ENCODE data around the gene C19orf25. TPM values are rescaled to one million over a fixed set of nuclear protein-coding genes. Genes with fewer than 3 reads are reported as not detected.

Gene C19orf25
- total RNA-seq, 1 experiment from 2014 or later: 35.0 TPM

GRCh38 chr19:1494115-1494815 is 15.2 kb upstream of the C19orf25 start:
- TF ChIP-seq, protein P1, sequence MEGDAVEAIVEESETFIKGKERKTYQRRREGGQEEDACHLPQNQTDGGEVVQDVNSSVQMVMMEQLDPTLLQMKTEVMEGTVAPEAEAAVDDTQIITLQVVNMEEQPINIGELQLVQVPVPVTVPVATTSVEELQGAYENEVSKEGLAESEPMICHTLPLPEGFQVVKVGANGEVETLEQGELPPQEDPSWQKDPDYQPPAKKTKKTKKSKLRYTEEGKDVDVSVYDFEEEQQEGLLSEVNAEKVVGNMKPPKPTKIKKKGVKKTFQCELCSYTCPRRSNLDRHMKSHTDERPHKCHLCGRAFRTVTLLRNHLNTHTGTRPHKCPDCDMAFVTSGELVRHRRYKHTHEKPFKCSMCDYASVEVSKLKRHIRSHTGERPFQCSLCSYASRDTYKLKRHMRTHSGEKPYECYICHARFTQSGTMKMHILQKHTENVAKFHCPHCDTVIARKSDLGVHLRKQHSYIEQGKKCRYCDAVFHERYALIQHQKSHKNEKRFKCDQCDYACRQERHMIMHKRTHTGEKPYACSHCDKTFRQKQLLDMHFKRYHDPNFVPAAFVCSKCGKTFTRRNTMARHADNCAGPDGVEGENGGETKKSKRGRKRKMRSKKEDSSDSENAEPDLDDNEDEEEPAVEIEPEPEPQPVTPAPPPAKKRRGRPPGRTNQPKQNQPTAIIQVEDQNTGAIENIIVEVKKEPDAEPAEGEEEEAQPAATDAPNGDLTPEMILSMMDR (conservative IDR thresholded peaks at IDR 0.05; ENCODE audit: low read depth, low read length): no peak
- no peak for TF ChIP-seq EZH2 (IDR thresholded peaks at IDR 0.05; ENCODE audit: borderline replicate concordance, low read depth, low read length, poor library complexity, severe bottlenecking)
- no peak overlapping the region for H3K27ac ChIP-seq (ENCODE audit: low read depth, low read length, poor library complexity, severe bottlenecking)
- no peak overlapping the region for H3K4me3 ChIP-seq (ENCODE audit: low read depth, low read length, poor library complexity, severe bottlenecking)
- ChIA-PET CTCF (no interaction called here), POLR2A (ENCODE audit: low non-redundant PET) (no interaction called here)
- BruUV-seq (replicated peaks): no TSS peak
- no peaks in the 10 kb centered on the region for H3K27me3 ChIP-seq (replicated peaks; ENCODE audit: insufficient read depth, low read depth, low read length, poor library complexity)
- H3K36me3 ChIP-seq (ENCODE audit: insufficient read depth, low read length, poor library complexity, severe bottlenecking): no peaks in the 10 kb centered on the region
- H3K9me3 ChIP-seq (ENCODE audit: low read depth, low read length, poor library complexity, severe bottlenecking): no peaks in the 10 kb centered on the region
- H3K4me1 ChIP-seq (ENCODE audit: insufficient read depth, low read length, poor library complexity, severe bottlenecking): peaks cover 11% of the 10 kb centered on the region
- DNase-seq (ENCODE audit: low spot score): no peak
- intact Hi-C loops (cut with micrococcal nuclease; ENCODE audit: unreplicated experiment): no loop called here

DNA sequence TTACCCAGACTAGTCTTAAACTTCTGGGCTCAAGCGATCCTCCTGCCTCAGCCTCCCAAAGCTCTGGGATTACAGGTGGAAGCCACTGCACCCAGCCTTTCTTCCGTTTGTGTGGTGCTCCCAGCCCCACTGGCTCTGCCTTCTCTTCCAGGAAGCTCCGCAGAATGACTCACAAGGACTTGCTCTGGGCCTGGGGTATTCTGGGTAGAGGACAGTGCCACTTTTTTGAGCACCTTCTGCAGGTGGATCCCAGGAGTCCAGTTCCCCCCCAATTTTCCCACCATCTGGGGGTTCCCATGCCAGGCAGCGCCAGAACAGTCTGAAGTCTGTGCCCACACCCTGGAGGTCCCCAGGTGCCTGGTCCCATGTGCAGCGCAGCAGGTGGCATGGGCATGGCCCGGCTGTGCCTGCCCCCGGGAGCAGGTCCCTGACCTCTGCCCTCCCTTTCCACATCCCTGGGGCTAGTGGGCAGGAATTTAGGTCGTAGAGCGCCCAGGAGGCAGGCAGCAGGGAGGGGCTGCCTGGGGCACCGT is 13.5 kb upstream of the C19orf25 start:
- no peaks in the 10 kb centered on the region for H3K27me3 ChIP-seq (replicated peaks; ENCODE audit: insufficient read depth, low read depth, low read length, poor library complexity)

DNA sequence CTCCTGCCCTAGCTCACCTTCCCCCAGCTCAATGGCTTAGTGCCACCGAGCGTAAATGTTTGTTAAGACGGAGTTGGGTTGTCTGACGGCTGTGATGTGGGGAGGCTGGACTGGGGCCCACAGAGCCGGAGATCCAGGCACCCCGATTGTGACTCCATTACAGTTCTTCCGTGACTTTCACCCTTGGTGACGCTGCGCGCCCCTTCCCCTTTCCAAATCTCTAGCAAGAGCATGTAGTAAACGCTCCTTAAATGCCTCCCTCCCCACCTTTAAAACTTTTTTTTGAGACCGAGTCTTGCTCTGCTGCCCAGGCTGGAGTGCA is 12.8 kb upstream of the C19orf25 start:
- POLR2A ChIA-PET (ENCODE audit: low non-redundant PET): no interaction called here
- CTCF ChIA-PET: no interaction called here
- TF ChIP-seq EZH2 (IDR thresholded peaks at IDR 0.05; ENCODE audit: borderline replicate concordance, low read depth, low read length, poor library complexity, severe bottlenecking): no peak
- TF ChIP-seq, protein P1 (conservative IDR thresholded peaks at IDR 0.05; ENCODE audit: low read depth, low read length): no peak
- H3K27ac ChIP-seq (ENCODE audit: low read depth, low read length, poor library complexity, severe bottlenecking): no peak overlapping the region
- BruUV-seq (replicated peaks): no TSS peak
- peak overlapping the region; percentile 48 for H3K4me3 ChIP-seq (ENCODE audit: low read depth, low read length, poor library complexity, severe bottlenecking)
- intact Hi-C loops (cut with micrococcal nuclease; ENCODE audit: unreplicated experiment): no loop called here
- no peaks in the 10 kb centered on the region for H3K27me3 ChIP-seq (replicated peaks; ENCODE audit: insufficient read depth, low read depth, low read length, poor library complexity)
- no peaks in the 10 kb centered on the region for H3K36me3 ChIP-seq (ENCODE audit: insufficient read depth, low read length, poor library complexity, severe bottlenecking)
- no peak for DNase-seq (ENCODE audit: low spot score)
- no peaks in the 10 kb centered on the region for H3K9me3 ChIP-seq (ENCODE audit: low read depth, low read length, poor library complexity, severe bottlenecking)
- H3K4me1 ChIP-seq (ENCODE audit: insufficient read depth, low read length, poor library complexity, severe bottlenecking): peaks cover 11% of the 10 kb centered on the region

More for the DNA sequence above, 13.5 kb upstream of the C19orf25 start:
- peaks cover 11% of the 10 kb centered on the region for H3K4me1 ChIP-seq (ENCODE audit: insufficient read depth, low read length, poor library complexity, severe bottlenecking)
- no peak overlapping the region for H3K27ac ChIP-seq (ENCODE audit: low read depth, low read length, poor library complexity, severe bottlenecking)
- no peak overlapping the region for H3K4me3 ChIP-seq (ENCODE audit: low read depth, low read length, poor library complexity, severe bottlenecking)
- TF ChIP-seq, protein P1 (conservative IDR thresholded peaks at IDR 0.05; ENCODE audit: low read depth, low read length): no peak
- no peak for TF ChIP-seq EZH2 (IDR thresholded peaks at IDR 0.05; ENCODE audit: borderline replicate concordance, low read depth, low read length, poor library complexity, severe bottlenecking)
- ChIA-PET CTCF (no interaction called here), POLR2A (ENCODE audit: low non-redundant PET) (no interaction called here)
- no peaks in the 10 kb centered on the region for H3K36me3 ChIP-seq (ENCODE audit: insufficient read depth, low read length, poor library complexity, severe bottlenecking)
- no peak for DNase-seq (ENCODE audit: low spot score)
- intact Hi-C loops (cut with micrococcal nuclease; ENCODE audit: unreplicated experiment): no loop called here
- no peaks in the 10 kb centered on the region for H3K9me3 ChIP-seq (ENCODE audit: low read depth, low read length, poor library complexity, severe bottlenecking)
- BruUV-seq (replicated peaks): no TSS peak
